Type B pancreatic cell (in vitro differentiated cells): ENCODE measurements around the gene CDK5. TPM values are rescaled to one million over a fixed set of nuclear protein-coding genes. Genes with fewer than 3 reads are reported as not detected.

Experiments used
- DNase-seq: peaks from one replicate; pipeline ENCODE4 v3.0.0; 2021; ENCODE audit warnings: mixed read lengths; ENCODE audit not compliant: unreplicated experiment; ENCODE audit errors: extremely low spot score
- H3K27ac Mint-ChIP-seq: 2 replicates; pipeline ENCODE4 v1.8.0; 2021; ENCODE audit warnings: mild to moderate bottlenecking, mixed read lengths
- H3K27me3 Mint-ChIP-seq: 2 replicates; pipeline ENCODE4 v1.8.0; 2021; ENCODE audit warnings: mixed read lengths
- H3K36me3 Mint-ChIP-seq: 2 replicates; pipeline ENCODE4 v1.8.0; 2021; ENCODE audit warnings: mixed read lengths
- H3K4me1 Mint-ChIP-seq: one replicate; pipeline ENCODE4 v1.8.0; 2021; ENCODE audit warnings: mixed read lengths; ENCODE audit not compliant: unreplicated experiment
- H3K4me3 Mint-ChIP-seq: 2 replicates; pipeline ENCODE4 v1.8.0; 2021; ENCODE audit warnings: mild to moderate bottlenecking, mixed read lengths
- H3K9me3 Mint-ChIP-seq: 2 replicates; pipeline ENCODE4 v1.8.0; 2021; ENCODE audit warnings: mixed read lengths
- CTCF ChIP-seq: fragments of 200-600 bp; sonication (generic); conservative IDR thresholded peaks from 2 replicates; pipeline ENCODE4 v1.5.0; 2021; ENCODE audit warnings: antibody characterized with exemption, mild to moderate bottlenecking
- total RNA-seq: library from RNA; stranded (reverse); gene quantifications from 2 replicates; pipeline ENCODE4 v1.2.1, GENCODE V29; 2021; ENCODE audit warnings: low replicate concordance

Gene CDK5
- total RNA-seq, 1 donor from 2014 or later, result 20.5 TPM

- Mint-ChIP-seq H3K27ac (no peak overlapping the region), H3K36me3 (peaks cover 3% of the 10 kb centered on the region), H3K4me3 (no peak overlapping the region), H3K9me3 (no peaks in the 10 kb centered on the region), H3K4me1 (peaks cover 10% of the 10 kb centered on the region), H3K27me3 (no peaks in the 10 kb centered on the region)
- TF ChIP-seq CTCF, result no peak
- DNase-seq, result no peak
Observed at GRCh38 chr7:151066273-151066974, 8.7 kb upstream of the CDK5 start.

GRCh38 chr7:151065516-151065915 is 7.8 kb upstream of the CDK5 start:
- no peaks in the 10 kb centered on the region for H3K27me3 Mint-ChIP-seq
- DNase-seq, result no peak
- H3K4me3 Mint-ChIP-seq, result no peak overlapping the region
- TF ChIP-seq CTCF, result no peak
- H3K9me3 Mint-ChIP-seq, result no peaks in the 10 kb centered on the region
- peaks cover 15% of the 10 kb centered on the region for H3K4me1 Mint-ChIP-seq
- no peak overlapping the region for H3K27ac Mint-ChIP-seq
- peaks cover 3% of the 10 kb centered on the region for H3K36me3 Mint-ChIP-seq

GRCh38 chr7:151064993-151065392 is 7.3 kb upstream of the CDK5 start:
- no peak for DNase-seq
- Mint-ChIP-seq H3K4me1 (peaks cover 15% of the 10 kb centered on the region), H3K27me3 (no peaks in the 10 kb centered on the region), H3K27ac (no peak overlapping the region), H3K36me3 (peaks cover 3% of the 10 kb centered on the region), H3K4me3 (no peak overlapping the region), H3K9me3 (no peaks in the 10 kb centered on the region)
- TF ChIP-seq CTCF, result no peak

GRCh38 chr7:151064454-151064853 is 6.8 kb upstream of the CDK5 start:
- no peak overlapping the region for H3K4me3 Mint-ChIP-seq
- no peak overlapping the region for H3K27ac Mint-ChIP-seq
- no peaks in the 10 kb centered on the region for H3K9me3 Mint-ChIP-seq
- H3K4me1 Mint-ChIP-seq, result peaks cover 15% of the 10 kb centered on the region
- DNase-seq, result no peak
- H3K27me3 Mint-ChIP-seq, result no peaks in the 10 kb centered on the region
- no peak for TF ChIP-seq CTCF
- peaks cover 3% of the 10 kb centered on the region for H3K36me3 Mint-ChIP-seq

GRCh38 chr7:151063212-151063561 is 5.5 kb upstream of the CDK5 start:
- Mint-ChIP-seq H3K36me3 (no peaks in the 10 kb centered on the region), H3K4me3 (peak overlapping the region; percentile 61), H3K27me3 (no peaks in the 10 kb centered on the region), H3K4me1 (peaks cover 22% of the 10 kb centered on the region), H3K27ac (peak overlapping the region; percentile 70), H3K9me3 (no peaks in the 10 kb centered on the region)
- no peak for DNase-seq
- no peak for TF ChIP-seq CTCF
